ENCODE results near the gene RIN2. TPM values are rescaled to one million over a fixed set of nuclear protein-coding genes. Genes with fewer than 3 reads are reported as not detected.
A peak's percentile ranks its signal among the peaks of the same experiment; 100 is the strongest.

RIN2 gene
- total and polyA plus RNA-seq, 2 of the 13 experiments (the other 11 are each of a cell fraction or from before 2014, with no cell fraction given), result 2.5 to 5.1 TPM

DNA sequence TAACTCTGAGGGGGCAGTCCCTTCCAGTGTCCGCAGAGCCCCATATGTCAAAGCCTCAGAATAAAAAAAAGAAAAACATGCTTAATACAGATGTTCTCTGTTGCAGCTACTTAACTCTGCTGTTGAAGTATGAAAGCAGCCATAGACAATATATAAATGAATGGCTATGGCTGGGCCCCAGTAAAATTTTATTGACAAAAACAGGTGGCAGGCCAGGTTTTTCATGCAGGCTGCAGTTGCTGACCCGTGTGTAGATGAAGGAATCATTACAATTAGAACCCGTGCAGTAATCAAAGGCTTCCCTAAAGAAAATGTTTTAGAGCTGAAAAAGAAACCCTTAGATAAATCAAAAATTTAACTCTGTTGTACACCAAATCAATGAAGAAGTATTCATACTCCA lies 13.0 kb upstream of the RIN2 start:
- Histone ChIP-seq H3K4me3 (replicated peaks in 1 of 3; ENCODE audit: insufficient read depth in 1 of 3, low read depth in 2 of 3, low read length in 3 of 3) (no peak overlapping the region), H3K79me2 (ENCODE audit: insufficient read depth, low read length) (no peaks in the 10 kb centered on the region), H3K9me3 (ENCODE audit: low read length) (peaks cover 9% of the 10 kb centered on the region; the same call in 1 of the 2 replicates), H2AFZ (ENCODE audit: low read length) (no peak overlapping the region), H3K9ac (ENCODE audit: insufficient read depth, low read depth, low read length) (no peak overlapping the region), H3K4me2 (ENCODE audit: low read depth, low read length) (no peak overlapping the region), H3K4me1 (ENCODE audit: insufficient read depth, low read length) (no peaks in the 10 kb centered on the region), H3K27me3 (ENCODE audit: control insufficient read depth in 1 of 2, insufficient read depth in 2 of 2, low read length in 2 of 2) (0 out of 5 replicates have a peak, but pooled peaks cover 0 to 9% of the 10 kb centered on the region in 2 experiments), H4K20me1 (ENCODE audit: insufficient read depth, low read length) (no peaks in the 10 kb centered on the region), H3K27ac (ENCODE audit: extremely low read length, insufficient read depth, low read length) (no peak overlapping the region), H3K36me3 (replicated peaks in 1 of 2; ENCODE audit: control insufficient read depth in 1 of 2, insufficient read depth in 2 of 2, low read length in 2 of 2) (no peaks in the 10 kb centered on the region)
- no peak for DNase-seq (ENCODE audit: low spot score)
- no peak for FAIRE-seq
- intact Hi-C loops (cut with micrococcal nuclease; ENCODE audit: unreplicated experiment) (no loop called here), in situ Hi-C loops (cut with HindIII; ENCODE audit: extremely low pct_ligation_motif_present, low pct_unique_long_range_greater_than_20kb) (no loop called here)
- ChIA-PET POLR2A (no interaction called here), CTCF (ENCODE audit: low intra/inter-chr PET ratio, low total read pairs) (no interaction called here)
- 13% methylated on average over 3 of the region's 3 CpGs for WGBS (ENCODE audit: low lambda C conversion rate)
- no TSS peak for BruUV-seq (replicated peaks)
- no peak for ATAC-seq
- no peak for TF ChIP-seq ZNF260 (CRISPR knock-in tag; IDR thresholded peaks at IDR 0.05; ENCODE audit: borderline replicate concordance, low read depth)
- TF ChIP-seq ZSCAN21 (CRISPR knock-in tag; IDR thresholded peaks at IDR 0.05; ENCODE audit: borderline replicate concordance), result no peak
- no peak for TF ChIP-seq ZNF768 (CRISPR knock-in tag; IDR thresholded peaks at IDR 0.05)
- TF ChIP-seq KDM4B (CRISPR knock-in tag; IDR thresholded peaks at IDR 0.05), result no peak
- TF ChIP-seq HNRNPL (IDR thresholded peaks at IDR 0.05; ENCODE audit: low read depth, low read length), result no peak
- TF ChIP-seq CHD4 (IDR thresholded peaks at IDR 0.05; ENCODE audit: borderline replicate concordance, low read length), result no peak

DNA sequence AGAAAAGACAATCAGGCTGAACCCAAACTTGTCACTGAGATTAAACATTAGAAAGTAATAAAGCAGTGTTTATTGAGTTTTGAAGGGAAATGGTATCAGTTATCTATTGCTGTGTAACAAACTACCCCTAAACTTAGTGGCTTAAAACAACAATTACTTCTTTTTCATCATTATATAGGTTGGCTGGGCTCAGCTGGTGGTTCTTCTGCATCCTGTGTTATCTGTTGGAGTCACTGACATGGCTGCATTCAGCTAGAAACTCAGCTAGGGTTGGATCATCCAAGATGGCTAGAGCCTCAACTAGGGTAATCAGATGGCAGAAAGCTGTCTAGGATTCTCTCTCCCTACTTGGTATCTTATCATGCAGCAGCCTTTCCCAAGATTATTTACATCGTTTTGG lies 12.5 kb upstream of the RIN2 start:
- CTCF ChIA-PET (ENCODE audit: low intra/inter-chr PET ratio, low total read pairs), result no interaction called here
- peak; percentile 99 for TF ChIP-seq ZNF331 (CRISPR knock-in tag; IDR thresholded peaks at IDR 0.05)
- TF ChIP-seq, protein P1, sequence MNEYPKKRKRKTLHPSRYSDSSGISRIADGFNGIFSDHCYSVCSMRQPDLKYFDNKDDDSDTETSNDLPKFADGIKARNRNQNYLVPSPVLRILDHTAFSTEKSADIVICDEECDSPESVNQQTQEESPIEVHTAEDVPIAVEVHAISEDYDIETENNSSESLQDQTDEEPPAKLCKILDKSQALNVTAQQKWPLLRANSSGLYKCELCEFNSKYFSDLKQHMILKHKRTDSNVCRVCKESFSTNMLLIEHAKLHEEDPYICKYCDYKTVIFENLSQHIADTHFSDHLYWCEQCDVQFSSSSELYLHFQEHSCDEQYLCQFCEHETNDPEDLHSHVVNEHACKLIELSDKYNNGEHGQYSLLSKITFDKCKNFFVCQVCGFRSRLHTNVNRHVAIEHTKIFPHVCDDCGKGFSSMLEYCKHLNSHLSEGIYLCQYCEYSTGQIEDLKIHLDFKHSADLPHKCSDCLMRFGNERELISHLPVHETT (CRISPR knock-in tag; conservative IDR thresholded peaks at IDR 0.05), result no peak
- BruUV-seq (replicated peaks), result no TSS peak
- Histone ChIP-seq H3K36me3 (replicated peaks in 1 of 2; ENCODE audit: control insufficient read depth in 1 of 2, insufficient read depth in 2 of 2, low read length in 2 of 2) (no peaks in the 10 kb centered on the region), H3K9ac (ENCODE audit: insufficient read depth, low read depth, low read length) (no peak overlapping the region), H3K27ac (ENCODE audit: extremely low read length, insufficient read depth, low read length) (no peak overlapping the region), H3K79me2 (ENCODE audit: insufficient read depth, low read length) (no peaks in the 10 kb centered on the region), H3K9me3 (ENCODE audit: low read length) (peaks cover 9% of the 10 kb centered on the region; the same call in 1 of the 2 replicates), H3K4me2 (ENCODE audit: low read depth, low read length) (no peak overlapping the region), H4K20me1 (ENCODE audit: insufficient read depth, low read length) (no peaks in the 10 kb centered on the region), H3K27me3 (ENCODE audit: control insufficient read depth in 1 of 2, insufficient read depth in 2 of 2, low read length in 2 of 2) (0 out of 5 replicates have a peak, but pooled peaks cover 0 to 9% of the 10 kb centered on the region in 2 experiments), H3K4me1 (ENCODE audit: insufficient read depth, low read length) (no peaks in the 10 kb centered on the region), H2AFZ (ENCODE audit: low read length) (no peak overlapping the region), H3K4me3 (replicated peaks in 1 of 3; ENCODE audit: insufficient read depth in 1 of 3, low read depth in 2 of 3, low read length in 3 of 3) (no peak overlapping the region)
- intact Hi-C loops (cut with micrococcal nuclease; ENCODE audit: unreplicated experiment) (no loop called here), in situ Hi-C loops (cut with HindIII; ENCODE audit: extremely low pct_ligation_motif_present, low pct_unique_long_range_greater_than_20kb) (no loop called here)
- 0% methylated on average over 1 of the region's 1 CpG for WGBS (ENCODE audit: low lambda C conversion rate)
- POLR2A ChIA-PET, result no interaction called here
- FAIRE-seq (no peak), ATAC-seq (no peak), DNase-seq (ENCODE audit: low spot score) (no peak)

Measured in HepG2 (cell line).